KMS-11 (cell line): ENCODE measurements around the gene LSAMP.

Experiments
- H2AFZ ChIP-seq: fragments of 200-600 bp; sonication (generic); 2 replicates; pipeline ENCODE4 v1.6.1; 2016; ENCODE audit warnings: antibody characterized with exemption, mixed run types, low read depth
- H3K27ac ChIP-seq: fragments of 200-600 bp; sonication (generic); 2 replicates; pipeline ENCODE4 v1.6.1; 2016; ENCODE audit warnings: mild to moderate bottlenecking, mixed run types
- H3K27me3 ChIP-seq: fragments of 200-600 bp; sonication (generic); 2 replicates; pipeline ENCODE4 v1.6.1; 2017; ENCODE audit warnings: mild to moderate bottlenecking, low read depth, mixed run types, moderate library complexity; ENCODE audit not compliant: insufficient read depth
- H3K36me3 ChIP-seq: fragments of 200-600 bp; sonication (generic); 2 replicates; pipeline ENCODE4 v1.6.1; 2017; ENCODE audit warnings: mild to moderate bottlenecking, mixed run types; ENCODE audit not compliant: insufficient read depth
- H3K4me1 ChIP-seq: fragments of 200-600 bp; sonication (generic); 2 replicates; pipeline ENCODE4 v1.6.1; 2016; ENCODE audit warnings: mild to moderate bottlenecking, low read depth, mixed run types; ENCODE audit not compliant: poor library complexity, severe bottlenecking
- H3K4me2 ChIP-seq: fragments of 200-600 bp; sonication (generic); 2 replicates; pipeline ENCODE4 v1.7.0; 2016; ENCODE audit warnings: mild to moderate bottlenecking, mixed run types
- H3K4me3 ChIP-seq: fragments of 200-600 bp; sonication (generic); IDR thresholded peaks from 2 replicates; pipeline ENCODE4 v1.6.1; 2017; ENCODE audit warnings: low read depth, low read length, mixed read lengths; ENCODE audit not compliant: insufficient read depth
- H3K79me2 ChIP-seq: fragments of 200-600 bp; sonication (generic); 2 replicates; pipeline ENCODE4 v1.6.1; 2016; ENCODE audit warnings: low read depth, mixed run types; ENCODE audit not compliant: insufficient read depth
- H3K9ac ChIP-seq: fragments of 200-600 bp; sonication (generic); 2 replicates; pipeline ENCODE4 v1.6.1; 2016; ENCODE audit warnings: mild to moderate bottlenecking, mixed run types
- H4K20me1 ChIP-seq: fragments of 200-600 bp; sonication (generic); 2 replicates; pipeline ENCODE4 v1.6.1; 2016; ENCODE audit warnings: mild to moderate bottlenecking, mixed run types; ENCODE audit not compliant: insufficient read depth
- TF ChIP-seq, protein P1 (sequence below): fragments of 200-600 bp; sonication (generic); conservative IDR thresholded peaks from 2 replicates; pipeline ENCODE4 v1.6.1; 2017; ENCODE audit warnings: low read depth, mild to moderate bottlenecking, antibody characterized with exemption, low read length, moderate library complexity, mixed read lengths

The LSAMP gene

DNA sequence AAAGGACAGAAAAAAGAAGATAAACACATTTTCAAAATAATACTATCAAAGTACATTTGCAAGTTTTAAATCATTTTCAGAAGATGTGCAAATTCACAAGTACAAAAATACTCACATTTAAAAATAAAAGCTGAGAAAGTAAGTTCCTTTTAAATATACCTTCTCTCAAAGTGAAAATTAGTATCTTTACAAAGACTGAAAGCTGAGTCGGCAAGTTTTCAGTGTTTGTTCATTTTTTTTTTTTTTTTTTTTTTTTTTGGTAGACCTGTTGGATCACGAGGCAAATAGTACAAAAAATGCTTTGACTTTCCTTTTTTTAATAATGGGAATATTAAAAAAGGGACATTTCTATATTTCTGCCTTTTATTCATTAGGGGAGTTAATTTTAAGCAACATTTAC lies 317.8 kb downstream of the LSAMP start:
- Histone ChIP-seq H3K9ac (no peak overlapping the region), H4K20me1 (no peaks in the 10 kb centered on the region), H3K27ac (no peak overlapping the region), H3K27me3 (no peaks in the 10 kb centered on the region), H3K4me1 (no peaks in the 10 kb centered on the region), H3K79me2 (no peaks in the 10 kb centered on the region), H3K4me2 (no peak overlapping the region), H3K36me3 (no peaks in the 10 kb centered on the region), H3K4me3 (no peak overlapping the region), H2AFZ (no peak overlapping the region)
- TF ChIP-seq, protein P1, sequence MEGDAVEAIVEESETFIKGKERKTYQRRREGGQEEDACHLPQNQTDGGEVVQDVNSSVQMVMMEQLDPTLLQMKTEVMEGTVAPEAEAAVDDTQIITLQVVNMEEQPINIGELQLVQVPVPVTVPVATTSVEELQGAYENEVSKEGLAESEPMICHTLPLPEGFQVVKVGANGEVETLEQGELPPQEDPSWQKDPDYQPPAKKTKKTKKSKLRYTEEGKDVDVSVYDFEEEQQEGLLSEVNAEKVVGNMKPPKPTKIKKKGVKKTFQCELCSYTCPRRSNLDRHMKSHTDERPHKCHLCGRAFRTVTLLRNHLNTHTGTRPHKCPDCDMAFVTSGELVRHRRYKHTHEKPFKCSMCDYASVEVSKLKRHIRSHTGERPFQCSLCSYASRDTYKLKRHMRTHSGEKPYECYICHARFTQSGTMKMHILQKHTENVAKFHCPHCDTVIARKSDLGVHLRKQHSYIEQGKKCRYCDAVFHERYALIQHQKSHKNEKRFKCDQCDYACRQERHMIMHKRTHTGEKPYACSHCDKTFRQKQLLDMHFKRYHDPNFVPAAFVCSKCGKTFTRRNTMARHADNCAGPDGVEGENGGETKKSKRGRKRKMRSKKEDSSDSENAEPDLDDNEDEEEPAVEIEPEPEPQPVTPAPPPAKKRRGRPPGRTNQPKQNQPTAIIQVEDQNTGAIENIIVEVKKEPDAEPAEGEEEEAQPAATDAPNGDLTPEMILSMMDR, result no peak

GRCh38 chr3:116124166-116124565 lies 321.1 kb downstream of the LSAMP start:
- Histone ChIP-seq H3K36me3 (no peaks in the 10 kb centered on the region), H4K20me1 (no peaks in the 10 kb centered on the region), H2AFZ (no peak overlapping the region), H3K79me2 (no peaks in the 10 kb centered on the region), H3K27me3 (no peaks in the 10 kb centered on the region), H3K4me1 (no peaks in the 10 kb centered on the region), H3K9ac (no peak overlapping the region), H3K27ac (no peak overlapping the region), H3K4me2 (no peak overlapping the region), H3K4me3 (no peak overlapping the region)
- TF ChIP-seq, protein P1, result no peak

- TF ChIP-seq, protein P1, result no peak
- no peak overlapping the region for H3K4me2 ChIP-seq
Observed at GRCh38 chr3:116118475-116119169, 326.7 kb downstream of the LSAMP start.

GRCh38 chr3:116114586-116114985 lies 330.7 kb downstream of the LSAMP start:
- H2AFZ ChIP-seq, result no peak overlapping the region
- H3K79me2 ChIP-seq, result no peaks in the 10 kb centered on the region
- TF ChIP-seq, protein P1, result no peak
- H3K4me3 ChIP-seq, result no peak overlapping the region
- no peaks in the 10 kb centered on the region for H3K36me3 ChIP-seq
- H3K27ac ChIP-seq, result no peak overlapping the region
- no peak overlapping the region for H3K9ac ChIP-seq
- H4K20me1 ChIP-seq, result no peaks in the 10 kb centered on the region
- H3K27me3 ChIP-seq, result no peaks in the 10 kb centered on the region
- no peak overlapping the region for H3K4me2 ChIP-seq
- H3K4me1 ChIP-seq, result no peaks in the 10 kb centered on the region

More at GRCh38 chr3:116118475-116119169, 326.7 kb downstream of the LSAMP start:
- Histone ChIP-seq H3K27me3 (no peaks in the 10 kb centered on the region), H4K20me1 (no peaks in the 10 kb centered on the region), H2AFZ (no peak overlapping the region), H3K9ac (no peak overlapping the region), H3K79me2 (no peaks in the 10 kb centered on the region), H3K4me3 (no peak overlapping the region), H3K27ac (no peak overlapping the region), H3K4me1 (no peaks in the 10 kb centered on the region), H3K36me3 (no peaks in the 10 kb centered on the region)
